ENCODE results near the gene CHD6. TPM values are rescaled to one million over a fixed set of nuclear protein-coding genes. Genes with fewer than 3 reads are reported as not detected.
A peak's percentile ranks its signal among the peaks of the same experiment; 100 is the strongest.

Gene CHD6
- total RNA-seq, 6 experiments from 2014 or later = 9.3 to 24.1 (median 16.6) TPM

DNA sequence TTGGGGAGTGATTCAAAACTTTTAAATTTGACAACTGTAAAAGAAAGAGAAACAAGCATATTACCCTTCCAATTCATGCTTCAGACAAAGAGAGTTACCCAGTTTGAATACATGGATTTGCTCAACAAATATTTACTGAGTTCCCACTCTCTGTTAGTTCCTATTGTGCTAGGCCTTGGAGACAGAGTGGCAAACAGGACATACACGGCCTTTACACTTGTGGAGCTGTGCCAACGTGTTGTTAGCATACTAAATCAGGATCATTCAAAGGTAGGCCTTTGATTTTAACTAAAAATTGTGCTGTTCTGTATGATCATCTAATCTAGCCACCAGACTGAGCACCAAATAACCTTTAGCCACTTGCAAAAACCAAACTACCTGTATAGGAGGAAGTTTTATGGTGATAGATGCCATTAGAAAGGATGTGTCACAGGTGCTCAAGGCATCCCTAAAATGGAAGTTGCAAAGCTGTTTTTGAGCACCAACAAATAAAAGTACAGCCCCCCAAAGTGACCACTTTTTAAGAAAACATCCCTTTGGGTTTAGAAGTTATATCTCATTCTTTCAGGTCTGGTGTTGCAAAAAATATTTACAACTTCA, 84.5 kb downstream of the CHD6 start:
- H3K9me3 ChIP-seq = no peaks in the 10 kb centered on the region
- ATAC-seq (peak; percentile 80 to 95 (median 86)), DNase-seq (no peak)
- H3K27me3 ChIP-seq = no peaks in the 10 kb centered on the region
- no peak overlapping the region for H3K27ac ChIP-seq
- 32% methylated on average over 2 of the region's 2 CpGs for WGBS (ENCODE audit: insufficient coverage, low coverage, low lambda C conversion rate, missing lambda C conversion rate)
- TF ChIP-seq, protein P1, sequence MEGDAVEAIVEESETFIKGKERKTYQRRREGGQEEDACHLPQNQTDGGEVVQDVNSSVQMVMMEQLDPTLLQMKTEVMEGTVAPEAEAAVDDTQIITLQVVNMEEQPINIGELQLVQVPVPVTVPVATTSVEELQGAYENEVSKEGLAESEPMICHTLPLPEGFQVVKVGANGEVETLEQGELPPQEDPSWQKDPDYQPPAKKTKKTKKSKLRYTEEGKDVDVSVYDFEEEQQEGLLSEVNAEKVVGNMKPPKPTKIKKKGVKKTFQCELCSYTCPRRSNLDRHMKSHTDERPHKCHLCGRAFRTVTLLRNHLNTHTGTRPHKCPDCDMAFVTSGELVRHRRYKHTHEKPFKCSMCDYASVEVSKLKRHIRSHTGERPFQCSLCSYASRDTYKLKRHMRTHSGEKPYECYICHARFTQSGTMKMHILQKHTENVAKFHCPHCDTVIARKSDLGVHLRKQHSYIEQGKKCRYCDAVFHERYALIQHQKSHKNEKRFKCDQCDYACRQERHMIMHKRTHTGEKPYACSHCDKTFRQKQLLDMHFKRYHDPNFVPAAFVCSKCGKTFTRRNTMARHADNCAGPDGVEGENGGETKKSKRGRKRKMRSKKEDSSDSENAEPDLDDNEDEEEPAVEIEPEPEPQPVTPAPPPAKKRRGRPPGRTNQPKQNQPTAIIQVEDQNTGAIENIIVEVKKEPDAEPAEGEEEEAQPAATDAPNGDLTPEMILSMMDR (IDR thresholded peaks at IDR 0.05) = no peak
- TF ChIP-seq POLR2A (IDR thresholded peaks at IDR 0.05) = no peak
- intact Hi-C loops (cut with DNase I) = no loop called here
- H3K4me1 ChIP-seq = peaks cover 0 to 12% (median 4%) of the 10 kb centered on the region in 4 donors
- no peaks in the 10 kb centered on the region for H3K36me3 ChIP-seq
- no peak overlapping the region for H3K4me3 ChIP-seq

DNA sequence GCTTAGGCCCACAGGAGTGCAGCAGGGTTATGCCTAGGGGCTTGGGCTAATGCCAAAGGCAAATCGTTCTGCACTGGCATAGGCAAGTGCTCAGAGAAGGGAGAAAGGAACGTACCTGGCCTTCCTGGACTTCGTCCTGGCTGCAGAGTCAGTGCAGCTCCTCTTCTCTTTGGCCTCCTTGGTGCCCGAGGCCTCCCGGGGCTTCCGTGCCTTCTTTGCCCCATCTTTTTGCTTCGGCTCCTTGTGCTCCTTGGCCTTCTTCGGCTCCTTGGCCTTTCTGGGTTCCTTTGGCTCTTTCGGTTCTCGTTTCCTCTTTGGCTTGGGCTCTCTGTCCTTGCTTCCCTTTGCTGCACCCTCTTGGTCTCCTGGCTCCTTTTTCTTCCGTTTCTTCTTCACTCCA, 85.2 kb downstream of the CHD6 start:
- no peak overlapping the region for H3K4me3 ChIP-seq
- no peaks in the 10 kb centered on the region for H3K9me3 ChIP-seq
- TF ChIP-seq POLR2A (IDR thresholded peaks at IDR 0.05) = no peak
- H3K4me1 ChIP-seq = peaks cover 0 to 12% (median 4%) of the 10 kb centered on the region in 4 donors
- ATAC-seq = peak in 1 of 4 donors; percentile 14
- no peaks in the 10 kb centered on the region for H3K36me3 ChIP-seq
- intact Hi-C loops (cut with DNase I) = no loop called here
- H3K27me3 ChIP-seq = no peaks in the 10 kb centered on the region
- WGBS (ENCODE audit: insufficient coverage, low coverage, low lambda C conversion rate, missing lambda C conversion rate) = 72% methylated on average over 8 of the region's 11 CpGs
- no peak overlapping the region for H3K27ac ChIP-seq
- DNase-seq = no peak

DNA sequence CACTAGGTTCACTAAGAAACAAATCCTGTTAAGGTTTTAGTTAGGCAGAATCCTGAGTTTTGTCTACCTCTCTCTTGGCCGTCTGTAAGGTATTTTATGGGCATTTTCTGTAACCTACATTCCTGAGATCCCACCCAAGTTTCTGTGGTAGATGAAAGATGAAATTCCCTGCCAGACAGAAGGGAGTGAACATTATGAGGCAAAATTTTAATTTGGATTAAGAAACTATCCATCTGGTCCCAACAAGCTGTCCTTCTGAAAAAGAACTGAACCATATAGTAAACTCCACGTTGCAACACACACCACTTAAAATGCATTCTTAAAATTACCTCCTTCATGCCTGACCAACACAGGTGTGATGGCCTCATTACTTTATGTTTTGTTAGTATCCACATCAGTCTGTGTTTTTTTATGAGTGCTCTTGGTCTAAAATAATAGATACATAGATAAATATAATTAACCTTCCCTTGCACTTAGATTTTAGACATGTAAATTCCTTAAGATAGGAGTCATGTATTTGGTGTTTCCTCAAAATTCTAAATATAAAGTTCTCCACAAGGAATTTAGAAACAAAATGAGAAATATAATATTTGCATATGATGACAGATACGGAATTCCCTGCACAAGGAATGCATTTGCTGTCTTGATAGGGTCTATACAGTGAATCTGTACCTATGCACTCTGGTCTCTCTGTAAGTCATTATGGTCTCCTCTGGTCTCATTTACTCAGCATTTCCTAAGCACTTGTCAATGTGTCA, 86.5 kb downstream of the CHD6 start:
- no peak overlapping the region for H3K27ac ChIP-seq
- ATAC-seq (no peak), DNase-seq (no peak)
- peaks cover 0 to 12% (median 4%) of the 10 kb centered on the region in 4 donors for H3K4me1 ChIP-seq
- intact Hi-C loops (cut with DNase I) = no loop called here
- H3K36me3 ChIP-seq = no peaks in the 10 kb centered on the region
- no peak for TF ChIP-seq POLR2A (IDR thresholded peaks at IDR 0.05)
- TF ChIP-seq, protein P1 (IDR thresholded peaks at IDR 0.05) = no peak
- no peaks in the 10 kb centered on the region for H3K9me3 ChIP-seq
- WGBS (ENCODE audit: insufficient coverage, low coverage, low lambda C conversion rate, missing lambda C conversion rate) = 84% methylated on average over 3 of the region's 3 CpGs
- no peak overlapping the region for H3K4me3 ChIP-seq
- no peaks in the 10 kb centered on the region for H3K27me3 ChIP-seq

DNA sequence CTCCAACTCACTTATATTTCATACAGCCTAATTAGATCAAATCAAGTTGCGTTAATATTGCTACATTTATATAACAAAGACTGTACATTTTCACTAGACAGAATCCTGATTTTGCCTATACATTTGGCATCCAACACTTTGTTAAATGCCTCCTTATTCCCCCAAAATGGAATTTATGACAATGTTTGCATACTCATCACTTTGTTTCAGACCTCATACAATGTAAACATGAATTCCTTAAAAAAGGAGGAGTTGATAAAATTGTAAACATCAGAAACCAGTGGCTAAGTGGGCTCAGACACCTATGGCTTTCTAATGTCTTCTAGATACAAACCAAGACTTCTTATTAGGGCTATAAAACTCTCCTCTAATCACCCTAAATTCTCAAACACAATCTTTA, 87.3 kb downstream of the CHD6 start:
- ATAC-seq = no peak

More for the DNA sequence above, 87.3 kb downstream of the CHD6 start:
- H3K4me1 ChIP-seq = peaks cover 0 to 12% (median 4%) of the 10 kb centered on the region in 4 donors
- no peak overlapping the region for H3K4me3 ChIP-seq
- intact Hi-C loops (cut with DNase I) = no loop called here
- TF ChIP-seq, protein P1 (IDR thresholded peaks at IDR 0.05) = no peak
- no peak overlapping the region for H3K27ac ChIP-seq
- no peaks in the 10 kb centered on the region for H3K36me3 ChIP-seq
- no peak for DNase-seq
- 100% methylated on average over 1 of the region's 1 CpG for WGBS (ENCODE audit: insufficient coverage, low coverage, low lambda C conversion rate, missing lambda C conversion rate)
- H3K9me3 ChIP-seq = no peaks in the 10 kb centered on the region
- H3K27me3 ChIP-seq = no peaks in the 10 kb centered on the region

Measured in right lobe of liver (tissue), 6 donors.